HG03442 (cell line): ENCODE results near the gene OR2T1.
"Not testable (repeated sequence)": the region's sequence is repeated elsewhere in the genome, so short reads cannot be mapped to it uniquely, and the experiment has no call there.

Experiments used
- ATAC-seq: cut with Tn5 transposase; IDR thresholded peaks from one replicate; pipeline ENCODE4 v1.9.1; 2021; ENCODE audit warnings: mild to moderate bottlenecking, moderate library complexity; ENCODE audit not compliant: unreplicated experiment

The OR2T1 gene, protein sequence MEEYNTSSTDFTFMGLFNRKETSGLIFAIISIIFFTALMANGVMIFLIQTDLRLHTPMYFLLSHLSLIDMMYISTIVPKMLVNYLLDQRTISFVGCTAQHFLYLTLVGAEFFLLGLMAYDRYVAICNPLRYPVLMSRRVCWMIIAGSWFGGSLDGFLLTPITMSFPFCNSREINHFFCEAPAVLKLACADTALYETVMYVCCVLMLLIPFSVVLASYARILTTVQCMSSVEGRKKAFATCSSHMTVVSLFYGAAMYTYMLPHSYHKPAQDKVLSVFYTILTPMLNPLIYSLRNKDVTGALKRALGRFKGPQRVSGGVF

DNA sequence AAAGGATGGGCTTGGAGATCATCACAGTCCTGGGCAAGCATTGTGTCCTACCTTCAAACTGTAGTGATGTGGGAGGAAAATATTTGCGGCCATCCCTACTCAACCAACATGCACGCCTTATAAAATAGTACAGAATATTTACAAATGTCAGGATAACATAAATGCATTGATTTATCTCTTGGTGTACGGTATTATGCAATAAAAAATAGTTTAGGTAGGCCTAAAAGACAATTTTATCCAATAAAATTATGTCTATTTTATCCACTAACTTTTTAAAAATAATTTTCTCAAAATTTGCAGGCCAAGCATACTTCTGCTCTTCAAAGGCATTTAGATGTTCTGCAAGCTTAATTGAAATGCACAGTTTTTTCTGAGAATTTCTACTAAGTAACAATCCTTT, at the start of gene OR2T1:
Gene OR2T1, plus strand, starts transcription at position 301 of the 400 bp plus-strand sequence. CDS start 3,100 bp downstream, outside the sequence.
- ATAC-seq, result no peak

GRCh38 chr1:248359415-248359814, 43.4 kb upstream of the OR2T1 start:
- no peak for ATAC-seq

DNA sequence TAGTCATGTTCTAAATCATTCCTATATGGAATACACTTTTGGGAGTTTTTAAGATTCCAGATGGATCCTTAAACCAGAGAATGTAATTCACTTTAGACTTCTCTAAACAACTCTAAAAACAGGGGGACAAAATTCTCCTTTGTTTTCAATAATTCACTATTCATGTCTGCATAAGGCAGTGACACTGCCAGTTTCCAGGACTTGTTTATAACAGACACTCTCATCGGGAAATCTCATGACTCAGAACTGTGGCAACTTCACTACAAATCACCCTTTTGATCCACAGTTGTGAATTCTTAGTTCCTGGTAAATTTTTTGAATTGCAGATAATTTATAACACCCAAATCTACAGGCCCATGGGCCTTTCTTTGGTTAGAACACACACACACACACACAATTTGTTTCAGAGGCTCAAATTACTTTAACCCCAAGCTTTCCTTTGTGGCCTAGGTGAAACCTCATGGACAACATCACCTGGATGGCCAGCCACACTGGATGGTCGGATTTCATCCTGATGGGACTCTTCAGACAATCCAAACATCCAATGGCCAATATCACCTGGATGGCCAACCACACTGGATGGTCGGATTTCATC, 41.6 kb upstream of the OR2T1 start, which contains the start of gene OR2T4:
Gene OR2T4, plus strand, starts transcription at position 545 of the 595 bp plus-strand sequence. Its CDS starts 0 bp downstream, at position 545.
- ATAC-seq, result no peak

GRCh38 chr1:248366609-248367008, 36.2 kb upstream of the OR2T1 start:
- no peak for ATAC-seq

DNA sequence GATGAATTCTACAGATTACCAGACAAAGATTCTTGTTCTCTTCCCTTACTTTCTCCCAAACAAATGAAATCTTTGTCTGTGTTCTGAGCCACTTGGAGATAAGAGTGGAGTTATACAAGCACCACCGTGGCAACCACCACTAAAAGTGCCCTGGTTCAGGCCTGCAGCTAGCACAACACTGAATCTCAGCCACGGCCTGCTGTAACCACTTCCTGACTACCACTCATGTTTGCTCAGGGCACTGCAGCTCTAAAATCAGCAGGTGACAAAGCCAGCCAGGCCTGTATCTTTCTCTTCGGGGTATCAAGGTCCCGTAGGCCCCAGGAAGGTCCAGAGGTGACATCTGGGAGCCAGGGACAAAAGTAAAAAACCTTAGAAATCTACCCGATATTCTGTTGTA, 30.5 kb upstream of the OR2T1 start:
- peak; percentile 52 for ATAC-seq

GRCh38 chr1:248373761-248374160, 29.1 kb upstream of the OR2T1 start:
- no peak for ATAC-seq

DNA sequence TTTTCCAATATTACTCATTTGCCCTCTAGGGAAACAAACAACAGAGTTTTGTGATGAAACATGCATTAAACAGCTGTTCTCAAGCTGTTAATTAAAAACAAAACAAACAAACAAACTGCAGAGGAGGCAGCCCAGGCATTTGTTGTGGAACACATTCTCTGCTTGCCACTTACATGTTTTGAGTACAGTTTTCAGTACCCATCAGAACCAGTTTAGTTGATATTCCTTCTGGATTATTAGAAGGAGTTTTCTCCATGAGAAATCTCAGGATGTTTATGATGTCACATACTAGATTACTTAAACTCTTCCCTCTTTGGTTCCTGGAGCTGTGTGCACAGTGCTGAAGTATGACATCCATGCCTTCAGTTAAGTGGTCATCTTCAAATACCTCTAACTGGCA, 27.4 kb upstream of the OR2T1 start, which contains the start of gene OR2T6:
Gene OR2T6, plus strand, starts transcription at position 301 of the 400 bp plus-strand sequence. CDS start 11,863 bp downstream, outside the sequence.
- no peak for ATAC-seq

DNA sequence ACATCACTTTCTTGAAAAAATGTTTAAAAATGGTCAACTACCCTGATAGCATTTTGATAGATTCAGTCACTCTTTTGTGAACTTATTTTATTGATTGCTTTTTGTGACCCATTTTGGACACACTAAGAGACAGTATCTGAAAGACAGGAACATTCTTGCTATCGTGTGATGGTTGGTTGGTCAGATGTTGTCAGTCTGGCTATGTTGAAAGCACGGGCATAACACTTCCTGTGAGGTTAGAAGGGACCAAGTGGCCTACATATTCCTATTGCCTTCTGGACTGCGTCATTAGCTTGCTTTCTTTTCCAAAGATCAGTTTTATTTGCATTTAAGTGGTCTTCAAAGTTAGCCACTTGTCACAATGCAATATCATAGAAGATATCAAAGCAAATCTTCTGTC, 25.9 kb upstream of the OR2T1 start:
- ATAC-seq, result no peak

- ATAC-seq, result no peak
Observed at GRCh38 chr1:248380854-248381253, 22.0 kb upstream of the OR2T1 start.

GRCh38 chr1:248388426-248388825, 14.4 kb upstream of the OR2T1 start:
- ATAC-seq, result no peak

GRCh38 chr1:248393050-248393449, 9.8 kb upstream of the OR2T1 start:
- ATAC-seq, result no peak

DNA sequence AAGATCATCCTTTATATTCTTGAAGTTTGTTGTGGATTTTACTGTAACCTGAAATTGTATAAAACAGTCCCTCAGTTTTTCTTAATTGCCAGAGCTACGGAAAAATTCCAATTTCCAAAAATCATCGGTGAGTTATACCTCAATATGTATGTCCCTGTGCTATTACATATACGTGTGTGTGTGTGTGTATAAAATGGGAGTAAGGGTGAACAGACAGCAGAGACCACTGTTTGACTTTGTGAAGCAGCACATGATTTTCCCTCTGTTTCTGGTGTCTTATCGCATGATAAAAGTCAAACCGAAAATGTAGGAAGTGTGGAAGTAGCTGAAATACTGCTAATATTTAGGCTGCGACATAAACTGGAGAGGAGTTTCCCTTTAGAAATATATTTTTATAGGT, 1.2 kb downstream of the OR2T1 start:
- no peak for ATAC-seq

DNA sequence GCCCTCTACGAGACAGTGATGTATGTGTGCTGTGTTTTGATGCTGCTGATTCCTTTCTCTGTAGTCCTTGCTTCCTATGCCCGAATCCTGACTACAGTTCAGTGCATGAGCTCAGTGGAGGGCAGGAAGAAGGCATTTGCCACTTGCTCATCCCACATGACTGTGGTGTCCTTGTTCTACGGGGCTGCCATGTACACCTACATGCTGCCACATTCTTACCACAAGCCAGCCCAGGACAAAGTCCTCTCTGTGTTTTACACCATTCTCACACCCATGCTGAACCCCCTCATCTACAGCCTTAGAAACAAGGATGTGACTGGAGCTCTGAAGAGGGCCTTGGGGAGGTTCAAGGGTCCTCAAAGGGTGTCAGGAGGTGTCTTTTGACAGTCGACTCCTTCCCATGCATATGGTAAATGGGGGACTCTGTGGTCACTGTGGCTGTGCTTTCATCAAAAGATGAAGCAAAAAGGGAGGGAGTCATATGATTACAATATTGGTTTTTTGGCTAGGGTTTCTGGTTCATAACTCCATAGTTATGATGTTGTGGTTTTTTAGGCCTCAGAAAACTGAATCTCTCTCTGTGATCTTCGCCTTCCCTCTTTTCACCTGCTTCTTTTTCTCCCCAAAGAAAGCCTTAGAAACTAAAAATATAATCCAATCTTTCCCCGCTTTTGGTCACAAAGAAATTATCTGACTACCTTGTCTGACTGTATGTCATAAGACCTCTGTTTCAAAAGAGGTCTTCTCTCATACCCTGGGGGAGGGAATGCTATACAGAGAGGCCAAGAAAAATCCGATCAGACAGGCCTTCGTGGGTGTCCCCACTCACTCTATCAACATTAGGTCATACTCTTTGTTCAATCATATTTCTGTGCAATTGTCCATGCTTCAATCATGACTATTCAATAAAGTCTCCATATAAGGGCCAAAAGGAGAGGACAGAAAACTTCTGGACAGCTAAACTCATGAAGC, 4.2 kb downstream of the OR2T1 start:
- ATAC-seq, result peak; percentile 50

- no peak for ATAC-seq
Observed at GRCh38 chr1:248416226-248416625, 13.4 kb downstream of the OR2T1 start.

DNA sequence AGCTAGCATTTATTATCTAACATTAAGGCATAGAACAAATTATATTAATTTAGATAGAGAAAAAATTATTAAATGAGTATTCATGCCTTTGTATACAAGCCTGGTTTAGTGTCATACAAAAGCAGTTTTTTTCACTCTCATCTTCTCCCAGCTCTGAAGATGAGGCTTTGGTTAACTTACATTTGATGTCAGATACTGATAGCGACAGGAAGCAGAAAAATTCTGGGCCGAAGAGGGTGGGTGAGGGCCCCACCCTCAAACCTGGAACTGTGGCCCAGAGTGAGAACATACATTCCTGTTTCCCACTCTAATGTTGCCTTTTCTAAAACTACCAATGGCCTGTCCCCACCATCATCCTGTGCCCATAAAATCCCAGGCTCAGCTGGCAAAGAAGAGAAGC, 15.0 kb downstream of the OR2T1 start:
- no peak for ATAC-seq

GRCh38 chr1:248421384-248421783, 18.5 kb downstream of the OR2T1 start:
- no peak for ATAC-seq

GRCh38 chr1:248427526-248428191, 24.8 kb downstream of the OR2T1 start:
- ATAC-seq, result peak; percentile 47

DNA sequence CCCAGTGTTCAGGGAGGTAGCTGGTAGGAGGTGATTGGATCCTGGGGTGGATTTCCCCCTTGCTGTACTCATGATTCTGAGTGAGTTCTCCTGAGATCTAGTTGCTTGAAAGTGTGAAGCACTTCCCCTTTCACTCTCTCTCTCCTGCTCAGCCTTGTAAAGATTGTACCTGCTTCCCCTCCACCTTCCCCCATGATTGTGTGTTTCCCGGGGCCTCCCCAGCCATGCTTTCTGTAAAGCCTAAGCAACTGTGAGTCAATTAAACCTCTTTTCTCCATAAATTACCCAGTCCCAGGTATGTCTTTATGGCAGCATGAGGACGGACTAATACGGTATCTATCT, 25.3 kb downstream of the OR2T1 start:
- ATAC-seq, result peak; percentile 89

DNA sequence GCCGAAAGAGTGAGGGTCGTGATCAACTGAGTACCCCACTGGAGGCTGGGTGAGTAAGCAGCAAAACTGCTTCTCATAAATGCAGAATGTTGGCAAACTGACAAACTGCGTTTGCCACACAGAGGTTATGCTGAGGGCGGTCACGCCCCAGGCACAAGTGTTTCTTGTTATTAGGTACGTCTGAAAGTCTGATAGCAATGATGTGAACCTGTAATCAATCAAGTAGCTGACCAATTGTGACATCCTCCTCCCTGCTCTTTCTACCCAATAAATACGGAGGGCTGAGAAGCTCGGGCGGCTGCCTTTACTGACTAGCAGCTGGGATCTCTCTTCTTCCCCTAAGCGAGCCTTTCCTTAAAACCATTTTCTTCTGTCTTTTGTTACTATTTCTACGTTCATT, 28.8 kb downstream of the OR2T1 start:
- ATAC-seq, result not testable (repeated sequence)

GRCh38 chr1:248432201-248432600, 29.4 kb downstream of the OR2T1 start:
- not testable (repeated sequence) for ATAC-seq
